NOMO-1 treated with DMSO at 0.1 percent for 48 hours (cell line): ENCODE results near the gene ZFP2.
"Not testable (repeated sequence)": the region's sequence is repeated elsewhere in the genome, so short reads cannot be mapped to it uniquely, and the experiment has no call there.

ENCODE experiments used
- DNase-seq: peaks from one replicate; lab custom pipeline; 2025; ENCODE audit not compliant: unreplicated experiment; lab: John Stamatoyannopoulos, UW

Gene ZFP2

GRCh38 chr5:178895615-178896571, at the start of gene ZFP2:
Gene ZFP2, plus strand, starts transcription at chr5:178895913. Its CDS starts 35,401 bp downstream, at chr5:178931314.
- no peak for DNase-seq

GRCh38 chr5:178849316-178849715, 46.4 kb upstream of the ZFP2 start:
- DNase-seq: peak; percentile 77

- no peak for DNase-seq
These were observed 43.8 kb upstream of the ZFP2 start for GRCh38 chr5:178851951-178852350.

GRCh38 chr5:178854284-178854683, 41.4 kb upstream of the ZFP2 start:
- DNase-seq: no peak

GRCh38 chr5:178859625-178860521, 35.8 kb upstream of the ZFP2 start, which contains the start of gene ZNF354B:
Gene ZNF354B, plus strand, starts transcription at chr5:178859953. Its CDS starts 1,095 bp downstream, at chr5:178861048.
- DNase-seq: peak; percentile 90

GRCh38 chr5:178860615-178861014, 35.1 kb upstream of the ZFP2 start:
- not testable (repeated sequence) for DNase-seq

GRCh38 chr5:178861627-178862026, 34.1 kb upstream of the ZFP2 start:
- DNase-seq: no peak

GRCh38 chr5:178866946-178867345, 28.8 kb upstream of the ZFP2 start:
- DNase-seq: no peak

- DNase-seq: no peak
These were observed 26.1 kb upstream of the ZFP2 start for GRCh38 chr5:178869577-178869976.

GRCh38 chr5:178870411-178870810, 25.3 kb upstream of the ZFP2 start:
- DNase-seq: no peak

GRCh38 chr5:178872302-178872701, 23.4 kb upstream of the ZFP2 start:
- DNase-seq: no peak

GRCh38 chr5:178883115-178883694, 12.5 kb upstream of the ZFP2 start:
- DNase-seq: not testable (repeated sequence)

- DNase-seq: no peak
These were observed 11.8 kb upstream of the ZFP2 start for GRCh38 chr5:178883815-178884430.

- DNase-seq: no peak
These were observed 3.6 kb downstream of the ZFP2 start for GRCh38 chr5:178899289-178899688.

GRCh38 chr5:178902849-178903248, 7.1 kb downstream of the ZFP2 start:
- DNase-seq: no peak

- no peak for DNase-seq
These were observed 36.4 kb downstream of the ZFP2 start for GRCh38 chr5:178931846-178932760.

GRCh38 chr5:178940569-178941360, 45.1 kb downstream of the ZFP2 start, which contains the start of gene ZNF454:
Gene ZNF454, plus strand, starts transcription at chr5:178941198. Its CDS starts 1,594 bp downstream, at chr5:178942792.
- DNase-seq: no peak

GRCh38 chr5:178941361-178941760, 45.6 kb downstream of the ZFP2 start:
- DNase-seq: no peak
